Medulla oblongata (tissue), 1 donor: ENCODE data around the gene MYH7B.

Experiments used
- DNase-seq: peaks from one replicate; pipeline ENCODE4 v3.0.0-alpha.2; 2015; ENCODE audit errors: extremely low spot score

Gene MYH7B

DNA sequence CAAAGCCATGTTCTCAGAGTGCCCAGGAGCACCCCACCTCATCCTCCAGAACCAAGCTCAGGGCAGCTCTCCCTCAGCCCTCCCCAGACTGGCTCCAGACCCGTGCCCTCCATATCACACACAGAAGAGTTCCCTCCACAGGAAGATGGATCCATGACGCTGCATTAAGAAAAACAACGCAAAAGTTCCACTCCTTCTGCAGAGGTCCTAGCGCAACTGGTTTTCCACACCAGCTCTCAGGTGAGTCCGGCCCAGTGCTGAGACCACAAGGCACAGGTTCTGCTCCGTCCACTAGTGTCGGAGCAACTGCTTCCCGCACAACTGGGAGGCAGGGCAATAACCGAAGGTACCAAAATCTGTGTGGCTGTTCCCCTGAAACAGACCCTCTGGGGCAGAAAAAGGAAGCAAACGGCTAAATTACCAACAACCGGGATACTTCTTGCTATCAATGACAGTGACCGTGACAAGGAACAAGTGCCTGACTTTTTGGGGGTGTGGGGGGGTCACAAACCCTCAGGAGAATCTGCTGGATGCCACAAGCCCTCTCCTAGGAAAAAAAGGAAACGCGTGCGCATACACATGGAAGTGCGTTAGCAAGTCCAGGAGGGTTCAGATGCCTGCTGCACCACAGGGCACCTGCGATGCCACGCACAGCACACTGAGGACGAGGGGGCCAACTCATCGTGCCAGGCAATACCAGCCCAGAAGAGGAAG lies 49.2 kb downstream of the MYH7B start:
- DNase-seq = no peak
